HG03025 (cell line): ENCODE results near the gene ANKRD10.

ENCODE experiments used
- ATAC-seq: cut with Tn5 transposase; IDR thresholded peaks from one replicate; pipeline ENCODE4 v1.9.1; 2021; ENCODE audit warnings: mild to moderate bottlenecking, moderate library complexity; ENCODE audit not compliant: unreplicated experiment, low FRiP score

The ANKRD10 gene

GRCh38 chr13:110887597-110888333 is 27.1 kb downstream of the ANKRD10 start:
- ATAC-seq: no peak

GRCh38 chr13:110886870-110887596 is 27.8 kb downstream of the ANKRD10 start:
- ATAC-seq: no peak

GRCh38 chr13:110885966-110886869 is 28.7 kb downstream of the ANKRD10 start:
- ATAC-seq: no peak

DNA sequence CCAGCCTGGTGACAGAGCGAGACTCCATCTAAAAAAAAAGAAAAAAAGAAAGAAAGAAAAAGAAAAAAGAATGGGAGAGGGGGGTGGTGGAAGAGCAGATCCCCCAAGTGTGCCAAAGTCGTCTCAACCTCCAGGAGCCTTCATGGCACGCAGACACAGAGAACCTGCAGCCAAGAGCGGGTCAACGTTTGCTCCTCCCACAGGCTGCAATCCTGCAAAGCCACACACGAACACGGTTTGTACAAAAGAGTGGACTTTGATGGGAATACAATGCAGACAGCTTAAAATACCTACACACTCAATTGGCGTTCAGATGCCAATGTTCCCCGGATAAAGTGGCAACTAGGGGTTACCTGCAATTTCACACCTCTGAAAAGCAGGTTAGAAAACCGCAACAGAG is 29.4 kb downstream of the ANKRD10 start:
- no peak for ATAC-seq

- ATAC-seq: no peak
Measured at GRCh38 chr13:110884517-110884916, 30.4 kb downstream of the ANKRD10 start.

- ATAC-seq: no peak
Measured at GRCh38 chr13:110883542-110883941, 31.3 kb downstream of the ANKRD10 start.

- no peak for ATAC-seq
Measured at GRCh38 chr13:110882972-110883371, 31.9 kb downstream of the ANKRD10 start.

- no peak for ATAC-seq
Measured at GRCh38 chr13:110881839-110882627, 32.8 kb downstream of the ANKRD10 start.

GRCh38 chr13:110880627-110881026 is 34.2 kb downstream of the ANKRD10 start:
- no peak for ATAC-seq

GRCh38 chr13:110879482-110879881 is 35.4 kb downstream of the ANKRD10 start:
- ATAC-seq: no peak

DNA sequence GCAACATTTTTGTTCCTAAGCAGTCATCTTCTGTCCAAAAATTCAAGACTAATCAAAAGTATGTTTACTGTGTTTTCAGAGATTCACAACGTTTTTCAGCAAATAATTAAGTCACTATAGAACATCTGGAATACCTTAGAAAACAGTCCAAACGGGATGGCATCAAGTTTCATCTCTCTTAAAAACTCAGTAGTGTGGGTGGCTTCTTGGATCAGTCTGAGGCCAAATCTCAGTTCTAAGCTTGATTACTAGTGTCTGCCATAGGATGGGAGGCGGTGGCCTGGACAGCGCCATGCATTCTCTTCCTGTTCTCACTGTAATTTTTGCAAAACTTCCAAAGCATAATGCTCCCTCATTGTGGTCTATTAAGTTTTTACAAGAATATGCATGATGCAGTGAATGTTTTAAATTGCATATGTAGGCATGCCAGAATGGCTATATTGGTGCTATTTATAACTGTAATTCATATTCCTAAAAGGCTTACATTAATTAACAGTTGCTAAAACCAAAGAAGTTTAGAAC is 37.1 kb downstream of the ANKRD10 start:
- ATAC-seq: no peak

GRCh38 chr13:110876609-110877008 is 38.3 kb downstream of the ANKRD10 start:
- no peak for ATAC-seq

GRCh38 chr13:110875241-110875640 is 39.6 kb downstream of the ANKRD10 start:
- ATAC-seq: no peak

- no peak for ATAC-seq
Measured at GRCh38 chr13:110874508-110874960, 40.3 kb downstream of the ANKRD10 start.

DNA sequence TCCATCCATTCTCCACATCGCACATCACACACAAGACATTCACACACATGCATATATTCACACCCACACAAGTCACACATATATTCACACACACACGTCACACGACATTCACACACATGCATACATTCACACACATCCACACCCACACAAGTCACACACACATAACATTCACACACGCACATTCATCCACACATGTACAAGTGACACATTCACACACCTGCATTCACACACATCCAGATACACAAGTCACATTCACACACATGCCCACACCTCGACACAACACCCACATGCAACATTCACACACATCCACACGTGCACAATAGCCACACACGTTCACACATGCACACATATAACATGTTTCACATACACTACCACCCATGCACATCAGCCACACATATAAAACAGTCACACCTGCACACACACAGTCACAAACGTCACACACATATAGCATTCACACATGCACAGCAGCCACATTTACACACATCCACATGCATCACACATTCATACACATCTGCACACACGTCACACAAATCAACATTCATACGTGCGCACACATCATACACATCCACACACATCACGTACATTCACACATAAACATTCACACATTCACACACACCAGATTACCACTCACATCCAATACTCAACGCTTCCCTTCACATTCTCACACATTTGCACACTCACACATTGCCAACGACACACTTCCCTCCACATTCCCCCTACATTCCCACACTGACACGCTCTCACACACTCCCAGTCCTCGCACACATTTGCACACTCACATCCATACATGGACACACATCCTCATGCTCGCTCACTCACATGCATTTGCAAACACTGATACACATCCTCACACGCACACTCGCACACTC is 41.0 kb downstream of the ANKRD10 start:
- no peak for ATAC-seq

- no peak for ATAC-seq
Measured at GRCh38 chr13:110872768-110873638, 41.9 kb downstream of the ANKRD10 start.

DNA sequence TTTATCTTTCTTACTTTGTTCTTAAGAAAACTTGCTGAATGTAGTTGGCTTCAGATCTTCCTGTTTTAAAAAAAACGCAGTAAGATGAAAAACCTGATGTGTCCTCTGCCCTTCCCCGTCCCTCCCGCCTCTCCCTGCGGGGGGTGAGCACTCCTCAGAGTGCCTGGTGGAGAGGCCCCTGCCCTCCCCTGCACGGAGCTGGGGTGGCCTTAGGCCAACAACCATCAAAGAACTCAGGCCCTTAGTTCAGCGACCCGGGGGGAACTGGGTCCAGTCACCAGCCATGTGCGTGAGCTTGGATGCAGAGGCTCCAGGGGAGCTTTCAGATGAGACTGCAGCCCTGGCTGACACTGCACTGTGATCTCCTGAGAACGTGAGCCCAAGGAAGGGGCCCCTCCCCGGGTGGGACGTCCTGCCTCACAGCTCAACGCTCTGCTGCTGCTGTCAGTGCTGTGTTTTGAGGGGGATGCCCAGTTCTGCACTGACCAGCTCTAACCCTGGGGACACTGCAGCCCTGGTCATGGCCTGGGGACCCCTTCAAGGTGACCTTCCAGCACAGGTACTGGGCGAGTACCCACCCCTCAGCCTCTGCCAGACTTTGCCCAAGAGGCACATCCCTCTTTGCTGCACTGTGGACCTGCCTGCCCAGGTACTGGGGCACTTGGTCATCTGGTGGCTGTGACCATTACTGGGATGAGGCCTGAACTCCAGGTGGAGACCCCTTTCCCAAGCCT is 42.7 kb downstream of the ANKRD10 start:
- ATAC-seq: no peak
